SK-N-SH (cell line): ENCODE results near the gene SLC5A4. TPM values are rescaled to one million over a fixed set of nuclear protein-coding genes. Genes with fewer than 3 reads are reported as not detected.

Source experiments
- CTCF ChIA-PET: fragments of 300-600, 350-600 bp; formaldehyde crosslinking; extraction: SDS; loops from one replicate; lab custom pipeline; 2021; lab: Yijun Ruan, JAX
- POLR2A ChIA-PET: fragments of 350-600 bp; sonication (Branson Sonifier 250); formaldehyde crosslinking; extraction: SDS; loops from one replicate; lab custom pipeline; 2020; ENCODE audit warnings: antibody characterized with exemption, inconsistent platforms; lab: Yijun Ruan, JAX
- DNase-seq: peaks from one replicate; pipeline ENCODE4 v3.0.0; 2012
- H2AFZ ChIP-seq: fragments of 200-600 bp; sonication (generic); 2 replicates; pipeline ENCODE4 v1.8.1; 2016; ENCODE audit warnings: antibody characterized with exemption, mild to moderate bottlenecking, low read depth
- H3F3A ChIP-seq: fragments of 200-600 bp; sonication (generic); replicated peaks from 2 replicates; pipeline ENCODE3; 2016; ENCODE audit warnings: antibody characterized with exemption, mild to moderate bottlenecking; ENCODE audit not compliant: insufficient read depth
- H3K27ac ChIP-seq, 2 experiments: fragments of 200-500 bp in 1 of 2; fragments of 200-600 bp in 1 of 2; sonication (Bioruptor generic) in 1 of 2; sonication (generic), shearing (Covaris generic) in 1 of 2; 2 replicates each; pipeline versions ENCODE4 v1.5.1 to v1.6.1; 2014 to 2016; ENCODE audit warnings: low read depth in 2 of 2, inconsistent platforms in 1 of 2, low read length in 1 of 2, mild to moderate bottlenecking in 1 of 2, mixed read lengths in 1 of 2
- H3K27me3 ChIP-seq: fragments of 200-600 bp; sonication (generic), shearing (Covaris generic); 2 replicates; pipeline ENCODE4 v1.6.1; 2016; ENCODE audit warnings: mixed run types; ENCODE audit not compliant: insufficient read depth
- H3K36me3 ChIP-seq, 2 experiments: fragments of 200-500 bp in 1 of 2; fragments of 200-600 bp in 1 of 2; sonication (Bioruptor generic) in 1 of 2; sonication (generic) in 1 of 2; replicated peaks in 1 of 2; 2 replicates each; pipeline versions ENCODE3 to v1.5.1; 2014 to 2016; ENCODE audit warnings: low read length in 1 of 2, mild to moderate bottlenecking in 1 of 2; ENCODE audit not compliant: insufficient read depth in 2 of 2, control insufficient read depth in 1 of 2
- H3K4me1 ChIP-seq, 2 experiments: fragments of 200-500 bp in 1 of 2; fragments of 200-600 bp in 1 of 2; sonication (Bioruptor generic) in 1 of 2; sonication (generic), shearing (Covaris generic) in 1 of 2; 2 replicates each; pipeline versions ENCODE4 v1.5.1 to v1.6.1; 2014 to 2016; ENCODE audit warnings: low read depth in 1 of 2, low read length in 1 of 2, mixed run types in 1 of 2; ENCODE audit not compliant: insufficient read depth in 2 of 2, control insufficient read depth in 1 of 2
- H3K4me2 ChIP-seq: fragments of 200-600 bp; sonication (generic), shearing (Covaris generic); 2 replicates; pipeline ENCODE4 v1.6.1; 2017; ENCODE audit warnings: mixed run types
- H3K4me3 ChIP-seq, 2 experiments: fragments of 200-500 bp in 1 of 2; fragments of 200-600 bp in 1 of 2; sonication (Bioruptor generic) in 1 of 2; sonication (generic), shearing (Covaris generic) in 1 of 2; 2 replicates each; pipeline versions ENCODE4 v1.5.1 to v1.8.1; 2014 to 2016; ENCODE audit warnings: low read depth in 2 of 2, inconsistent platforms in 1 of 2, low read length in 1 of 2, mild to moderate bottlenecking in 1 of 2, mixed read lengths in 1 of 2, moderate library complexity in 1 of 2
- H3K79me2 ChIP-seq: fragments of 200-600 bp; sonication (generic); 2 replicates; pipeline ENCODE4 v1.8.1; 2017; ENCODE audit warnings: mild to moderate bottlenecking; ENCODE audit not compliant: insufficient read depth
- H3K9ac ChIP-seq: fragments of 200-600 bp; sonication (generic); 2 replicates; pipeline ENCODE4 v1.6.1; 2017; ENCODE audit warnings: mixed run types
- H3K9me2 ChIP-seq: fragments of 200-600 bp; sonication (generic); 2 replicates; pipeline ENCODE4 v1.6.1; 2017; ENCODE audit warnings: mixed run types
- H3K9me3 ChIP-seq: fragments of 200-600 bp; sonication (generic); 2 replicates; pipeline ENCODE4 v1.6.1; 2017; ENCODE audit warnings: mixed run types, mild to moderate bottlenecking, moderate library complexity
- H4K20me1 ChIP-seq: fragments of 200-600 bp; sonication (generic); 2 replicates; pipeline ENCODE4 v1.6.1; 2017; ENCODE audit warnings: mild to moderate bottlenecking, mixed run types; ENCODE audit not compliant: insufficient read depth
- EP300 ChIP-seq, 2 experiments: IDR thresholded peaks; 2 replicates each; pipeline versions ENCODE4 v1.4.0 to v1.6.1; 2012; ENCODE audit warnings: borderline replicate concordance in 1 of 2, low read depth in 1 of 2, low read length in 1 of 2
- FOXM1 ChIP-seq: IDR thresholded peaks from 2 replicates; pipeline ENCODE4 v1.4.0; 2012; ENCODE audit warnings: low read depth, mild to moderate bottlenecking
- GABPA ChIP-seq: IDR thresholded peaks from 2 replicates; pipeline ENCODE4 v1.4.0; 2012; ENCODE audit warnings: low read depth, mild to moderate bottlenecking
- JUND ChIP-seq: IDR thresholded peaks from 2 replicates; pipeline ENCODE4 v1.4.0; 2012
- NFIC ChIP-seq: IDR thresholded peaks from 2 replicates; pipeline ENCODE4 v1.4.0; 2012; ENCODE audit warnings: borderline replicate concordance
- PBX3 ChIP-seq: IDR thresholded peaks from 2 replicates; pipeline ENCODE4; 2012
- POLR2AphosphoS5 ChIP-seq: IDR thresholded peaks from 2 replicates; pipeline ENCODE4 v1.6.1; 2012; ENCODE audit warnings: low read depth, low read length
- SIN3A ChIP-seq: IDR thresholded peaks from 2 replicates; pipeline ENCODE4 v1.6.1; 2012; ENCODE audit warnings: low read depth, mild to moderate bottlenecking, low read length, moderate library complexity, borderline replicate concordance
- TAF1 ChIP-seq: IDR thresholded peaks from 2 replicates; pipeline ENCODE4 v1.6.1; 2012; ENCODE audit warnings: low read depth, mild to moderate bottlenecking, low read length, moderate library complexity, borderline replicate concordance
- YY1 ChIP-seq: IDR thresholded peaks from 2 replicates; pipeline ENCODE4 v1.4.0; 2012; ENCODE audit warnings: low read depth, mild to moderate bottlenecking
- ZBTB33 ChIP-seq: IDR thresholded peaks from 2 replicates; pipeline ENCODE4 v1.4.0; 2012; ENCODE audit warnings: low read depth, borderline replicate concordance
- WGBS: methylation state at CpG from one replicate; pipeline ENCODE4 v1.1.6; 2017; ENCODE audit warnings: low lambda C conversion rate; 5-methylcytosine and 5-hydroxymethylcytosine counted together
- polyA plus RNA-seq, 3 experiments: library from polyadenylated mRNA; depleted of rRNA; stranded (reverse); fragments of >200 nt; gene quantifications; 2 replicates each; pipeline ENCODE4 v1.2.3, GENCODE V29; 2012
- small RNA-seq, 7 experiments: library from RNA; depleted of rRNA; stranded (forward); fragments of <200 nt; gene quantifications; one replicate each; pipeline ENCODE3, GENCODE V24; 2012

The SLC5A4 gene
- polyA plus RNA-seq, 1 of the 3 experiments (the other 2 are of a cell fraction): 0.15 TPM

DNA sequence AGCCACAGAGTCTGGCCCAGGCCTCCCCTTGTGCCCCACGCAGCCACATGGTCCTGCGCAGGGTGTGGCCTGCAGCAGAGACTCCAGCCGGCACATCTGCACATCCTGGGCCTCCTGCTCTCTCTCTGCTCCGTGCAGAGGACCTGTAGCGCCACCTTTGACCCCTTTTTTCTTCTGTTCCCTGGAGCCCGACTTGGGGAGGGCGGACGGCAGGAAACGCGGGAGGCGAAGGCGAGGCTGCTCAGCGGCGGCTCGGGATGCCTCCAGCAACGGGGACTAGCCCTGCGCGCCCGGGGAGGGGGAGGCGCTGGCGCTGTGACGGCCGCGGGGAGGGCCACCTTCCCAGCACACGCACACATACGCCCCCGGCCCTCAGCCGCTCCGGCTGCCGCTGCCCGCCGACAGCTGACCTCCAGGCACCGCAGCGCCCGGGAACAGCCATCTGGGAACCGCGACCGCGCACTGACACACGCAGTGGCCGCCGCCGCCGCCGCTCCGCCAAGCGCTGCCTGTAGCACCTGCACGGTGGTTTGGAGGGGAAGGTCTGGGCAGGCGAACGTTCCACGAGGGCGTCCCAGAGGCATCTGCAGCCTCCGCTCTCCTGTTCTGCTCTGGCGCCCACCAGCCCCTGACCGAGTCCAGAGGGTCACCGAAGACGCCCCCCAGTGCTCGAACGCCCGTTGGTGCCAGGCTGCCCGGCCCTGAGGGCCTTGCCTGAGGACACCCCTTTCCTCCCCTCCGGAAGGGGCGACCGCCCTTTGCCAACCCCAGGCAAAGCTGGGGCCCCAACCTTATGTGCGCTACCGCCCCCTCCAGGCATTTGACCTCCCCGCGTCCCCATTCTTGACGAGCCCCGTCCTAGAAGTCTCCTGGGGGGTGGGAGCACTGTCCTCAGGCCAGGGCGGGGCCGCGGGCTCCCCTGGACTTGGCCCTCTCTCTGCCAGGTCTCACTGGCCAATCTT, 79.2 kb downstream of the SLC5A4 start (continued):
- TF ChIP-seq PBX3 (no peak), EP300 (IDR thresholded peaks at IDR 0.05; ENCODE audit: borderline replicate concordance in 1 of 2, low read depth in 1 of 2, low read length in 1 of 2) (no peak), POLR2AphosphoS5 (no peak), JUND (no peak), SIN3A (no peak), YY1 (no peak), FOXM1 (no peak), GABPA (no peak), NFIC (no peak), TAF1 (no peak)

DNA sequence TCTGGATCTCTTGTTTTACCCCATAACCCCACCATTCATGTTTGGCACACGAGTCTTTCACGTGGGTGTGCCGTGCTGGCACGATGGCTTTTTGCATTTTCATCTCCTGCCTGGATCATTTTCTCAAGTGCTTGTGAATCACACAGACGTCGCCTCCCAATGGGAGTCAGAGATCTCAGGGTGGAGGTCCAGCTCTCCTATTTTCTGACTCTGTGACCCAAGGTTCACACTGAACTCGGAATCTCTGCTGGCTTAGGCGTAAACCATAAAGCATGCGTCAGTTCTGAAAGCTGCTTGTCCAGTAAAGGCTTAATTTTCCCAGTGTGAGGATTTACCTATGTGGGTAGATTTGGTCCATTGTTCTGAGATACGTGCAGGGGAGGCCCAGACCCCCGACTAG, 80.0 kb downstream of the SLC5A4 start:
- ChIA-PET POLR2A (interaction anchor here (0.7 kb wide), 1 partner anchor 30 kb away, joined by 9 read pairs; the partner anchor contains the start of gene RFPL2), CTCF (no interaction called here)
- Histone ChIP-seq H3K9ac (no peak overlapping the region), H4K20me1 (no peaks in the 10 kb centered on the region), H3K36me3 (no peaks in the 10 kb centered on the region), H3K27me3 (peaks cover 12% of the 10 kb centered on the region; the same call in 1 of the 2 replicates), H3K79me2 (no peaks in the 10 kb centered on the region), H3K9me2 (no peaks in the 10 kb centered on the region), H3K4me3 (no peak overlapping the region), H3K9me3 (no peaks in the 10 kb centered on the region), H2AFZ (no peak overlapping the region), H3K27ac (no peak overlapping the region), H3K4me1 (peaks cover 0 to 3% of the 10 kb centered on the region in 2 experiments; a peak in 1 of 4 replicates), H3K4me2 (no peak overlapping the region), H3F3A (no peaks in the 10 kb centered on the region)
- DNase-seq: no peak
- 76% methylated on average over 11 of the region's 11 CpGs for WGBS
- TF ChIP-seq ZBTB33: no peak
- TF ChIP-seq JUND: no peak
- TF ChIP-seq NFIC: no peak
- TF ChIP-seq POLR2AphosphoS5: no peak

Small RNAs within 50 kb of the gene (small RNA-seq; reads per million reads assigned to genes)
- gene RF02171: 0 reads per million in 7 experiments

Other genes with a start within 250 kb of the SLC5A4 start
- gene SLC5A1, start 212.1 kb downstream of the SLC5A4 start, polyA plus RNA-seq (2012; rRNA removed): not detected in 2 replicates
- gene C22orf42, start 96.0 kb downstream of the SLC5A4 start, polyA plus RNA-seq (2012; rRNA removed): not detected in 2 replicates
- gene RFPL2, start 50.3 kb downstream of the SLC5A4 start, polyA plus RNA-seq (2012; rRNA removed): 0.05 and 0.06 TPM in 2 replicates
- not detected in 2 replicates for gene RFPL3, start 102.5 kb upstream of the SLC5A4 start, polyA plus RNA-seq (2012; rRNA removed)
- gene RTCB, start 156.9 kb upstream of the SLC5A4 start, polyA plus RNA-seq (2012; rRNA removed): 89.6 and 110 TPM in 2 replicates
- not detected in 2 replicates for gene BPIFC, start 209.1 kb upstream of the SLC5A4 start, polyA plus RNA-seq (2012; rRNA removed)
- gene FBXO7, start 219.5 kb upstream of the SLC5A4 start, polyA plus RNA-seq (2012; rRNA removed): 77.3 and 89.1 TPM in 2 replicates